CD4-positive, alpha-beta T cell treated with Interleukin-15 for 1 hour (primary cell): ENCODE measurements around the gene AMDHD1.
"Not testable (repeated sequence)": the region's sequence is repeated elsewhere in the genome, so short reads cannot be mapped to it uniquely, and the experiment has no call there.

Experiments
- DNase-seq: peaks from one replicate; pipeline ENCODE4 v3.0.0-alpha.2; 2020

AMDHD1 gene

GRCh38 chr12:95966287-95966870 is 23.2 kb downstream of the AMDHD1 start:
- DNase-seq, result no peak

GRCh38 chr12:95967301-95967700 is 24.2 kb downstream of the AMDHD1 start:
- DNase-seq, result no peak

GRCh38 chr12:95969116-95969515 is 26.0 kb downstream of the AMDHD1 start:
- not testable (repeated sequence) for DNase-seq

DNA sequence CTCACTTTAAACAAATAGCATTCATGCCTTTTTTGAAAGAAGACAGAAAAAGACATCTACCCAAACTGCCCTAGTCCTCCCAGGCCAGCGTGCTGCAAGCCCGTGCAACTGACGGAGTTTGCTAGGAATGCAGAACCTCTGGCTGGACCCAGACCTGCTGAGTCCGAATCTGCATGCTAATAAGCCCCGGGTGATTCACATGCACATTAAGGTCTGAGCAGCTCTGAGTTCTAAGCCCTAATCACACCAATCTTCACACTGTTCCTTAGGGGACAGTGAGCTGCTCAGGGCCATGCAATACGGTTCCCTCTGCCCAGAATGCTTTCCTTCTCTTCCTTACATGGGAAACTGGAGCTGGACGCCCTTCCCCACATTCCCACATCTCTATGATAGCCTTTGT is 27.8 kb downstream of the AMDHD1 start:
- no peak for DNase-seq

DNA sequence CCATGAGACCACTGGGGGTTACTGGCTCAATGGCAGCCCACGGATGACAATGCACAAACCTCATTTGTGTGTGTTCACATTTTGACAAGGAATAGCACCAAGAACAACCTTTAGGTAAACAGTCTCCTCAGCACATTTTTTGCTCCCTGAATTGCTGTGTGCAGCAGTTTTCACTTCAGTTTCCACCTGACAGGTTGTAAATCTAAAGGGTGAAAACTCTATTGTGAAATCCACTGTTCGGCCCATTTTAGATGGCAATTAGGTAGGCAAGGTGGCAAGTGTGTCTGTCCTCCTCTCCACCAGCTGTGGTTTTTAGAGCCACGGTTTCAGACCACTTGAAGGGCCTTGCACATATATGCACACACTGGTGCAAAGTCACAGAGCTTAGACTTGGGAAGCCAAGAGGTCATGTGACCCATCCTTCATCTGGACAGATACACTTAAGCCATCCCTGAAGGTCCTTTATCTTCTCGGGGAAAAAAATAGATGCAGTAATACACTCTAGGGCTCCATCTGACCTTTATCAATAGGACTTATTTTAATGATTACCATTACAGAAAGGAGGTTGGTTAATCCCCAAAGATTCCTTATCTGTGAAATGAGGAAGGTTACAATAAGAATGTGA is 29.8 kb downstream of the AMDHD1 start:
- no peak for DNase-seq

GRCh38 chr12:95974358-95974757 is 31.2 kb downstream of the AMDHD1 start:
- DNase-seq, result no peak

GRCh38 chr12:95975491-95975890 is 32.4 kb downstream of the AMDHD1 start:
- DNase-seq, result no peak

DNA sequence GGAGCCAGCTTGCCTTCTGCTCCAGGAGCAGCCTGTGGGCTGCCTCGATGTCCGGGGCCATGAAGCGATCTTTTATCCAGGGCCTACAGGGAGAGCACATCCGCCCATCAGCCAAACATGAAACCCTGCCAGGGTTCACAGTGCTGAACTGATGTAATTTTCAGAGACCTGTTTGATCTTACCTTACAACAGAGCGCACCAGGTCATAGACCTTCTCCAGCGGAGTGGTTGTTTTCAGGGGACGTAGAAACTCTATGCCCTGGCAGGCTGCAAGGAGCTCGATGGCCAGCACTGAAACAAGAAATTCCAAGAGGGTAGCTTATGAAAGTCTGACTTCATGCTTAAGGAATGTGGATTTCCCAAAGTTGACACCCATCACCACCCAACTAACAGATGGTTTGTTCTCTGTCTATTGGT is 33.3 kb downstream of the AMDHD1 start:
- DNase-seq, result no peak

GRCh38 chr12:95977764-95978305 is 34.7 kb downstream of the AMDHD1 start:
- no peak for DNase-seq

GRCh38 chr12:95978351-95978750 is 35.2 kb downstream of the AMDHD1 start:
- DNase-seq, result no peak

- no peak for DNase-seq
These were observed 35.6 kb downstream of the AMDHD1 start for GRCh38 chr12:95978774-95979173.

DNA sequence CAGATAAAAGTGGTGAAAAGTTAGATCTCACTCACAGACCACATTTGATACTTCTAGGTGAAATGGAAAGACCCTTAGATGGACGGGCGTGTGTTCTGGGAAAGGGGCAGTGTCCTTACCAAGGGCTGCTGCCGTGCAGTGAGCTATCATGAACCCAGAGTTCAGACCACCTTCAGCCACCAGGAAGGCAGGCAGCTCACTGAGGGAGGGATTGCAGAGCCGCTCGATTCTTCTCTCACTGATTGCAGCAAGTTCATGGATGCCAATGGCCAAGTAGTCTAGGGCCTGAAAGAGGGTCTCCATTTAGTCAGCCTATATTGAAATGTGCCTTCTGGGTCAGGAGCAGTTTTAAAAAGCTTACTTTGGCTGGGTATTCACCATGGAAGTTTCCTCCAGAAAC is 37.3 kb downstream of the AMDHD1 start:
- no peak for DNase-seq

GRCh38 chr12:95982602-95983001 is 39.5 kb downstream of the AMDHD1 start:
- no peak for DNase-seq

GRCh38 chr12:95984682-95985081 is 41.6 kb downstream of the AMDHD1 start:
- no peak for DNase-seq

GRCh38 chr12:95986635-95987570 is 43.8 kb downstream of the AMDHD1 start:
- no peak for DNase-seq

DNA sequence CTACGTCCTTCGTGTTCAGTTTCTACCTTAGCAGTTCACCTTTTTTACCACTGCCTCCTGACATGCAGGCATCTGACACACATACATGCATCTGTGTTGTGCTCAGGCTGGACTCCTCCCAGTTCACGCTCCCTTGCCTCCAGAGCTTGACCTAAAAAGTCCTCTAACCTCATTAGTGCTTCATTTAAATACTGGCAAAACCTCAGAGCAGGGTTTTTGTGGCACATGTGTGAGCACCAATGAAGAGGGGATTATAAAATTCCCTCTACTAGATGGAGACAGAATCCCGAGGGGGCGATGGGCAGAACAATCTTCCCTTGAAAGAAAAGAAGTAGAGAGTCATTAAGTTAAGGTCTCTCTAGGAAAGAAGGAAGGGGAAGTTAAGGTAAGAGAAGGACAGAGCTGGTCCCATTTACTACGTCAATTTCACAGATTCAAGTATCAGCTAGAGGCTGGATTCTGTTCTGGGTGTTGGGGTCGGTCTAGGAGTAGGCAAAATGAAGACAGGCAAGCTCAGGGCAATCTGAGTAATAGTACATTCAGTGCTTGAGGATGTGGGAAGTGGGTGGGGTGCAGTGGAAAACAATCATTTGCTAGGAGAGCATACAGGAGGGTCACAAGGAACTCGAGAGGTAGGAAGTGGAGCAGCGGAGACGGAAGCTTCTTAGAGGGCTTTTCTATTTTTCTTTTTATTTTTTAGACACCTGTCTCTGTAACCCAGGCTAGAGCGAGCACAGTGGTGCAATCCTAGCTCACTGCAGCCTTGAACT is 45.6 kb downstream of the AMDHD1 start:
- DNase-seq, result no peak

DNA sequence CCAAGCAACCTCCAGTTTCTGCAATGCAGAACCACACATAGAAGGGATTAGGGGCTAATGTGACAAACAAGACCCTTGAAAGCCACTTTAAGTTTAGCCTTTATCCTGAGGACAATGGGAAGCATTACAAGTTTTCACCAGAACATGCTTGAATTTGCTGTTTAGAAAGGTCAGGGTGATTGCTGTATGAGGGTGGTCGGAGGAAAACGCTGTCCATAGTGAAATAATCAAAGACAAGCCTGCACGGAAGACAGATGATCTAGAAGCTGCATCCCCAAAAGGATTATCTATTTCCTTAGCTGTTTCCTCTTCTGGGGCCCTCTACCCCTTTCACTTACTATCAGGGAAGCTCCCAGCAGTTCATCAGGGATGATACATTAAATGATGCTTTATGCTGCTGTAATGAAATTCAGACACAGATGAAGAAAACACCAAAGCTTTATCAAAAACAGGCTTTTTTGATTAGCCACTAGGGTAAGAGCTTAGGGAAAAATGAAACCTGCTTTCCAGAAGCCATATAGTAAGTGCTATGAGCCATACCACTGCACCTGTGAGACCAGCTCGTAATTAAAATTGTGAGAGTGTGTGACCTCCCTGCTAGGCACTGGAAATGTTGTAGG is 46.5 kb downstream of the AMDHD1 start:
- DNase-seq, result no peak

DNA sequence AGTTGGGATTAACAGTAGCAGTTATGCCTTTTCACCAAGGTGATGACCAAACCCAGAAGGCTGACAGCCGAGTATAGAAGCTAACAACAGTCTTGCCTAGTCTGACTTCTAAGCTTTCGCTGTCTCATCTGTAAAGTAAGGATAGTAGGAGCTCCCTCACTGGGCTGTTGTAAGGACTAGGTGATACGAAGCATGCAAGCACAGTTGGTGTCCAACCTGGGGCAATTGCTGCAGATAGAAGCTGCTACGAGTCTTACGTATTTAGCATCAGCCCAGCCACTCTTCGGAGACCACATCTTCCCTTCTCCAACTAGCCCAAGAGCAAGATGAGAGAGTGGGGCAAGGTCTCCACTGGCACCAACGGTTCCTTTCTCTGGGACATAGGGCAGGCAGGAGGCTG is 47.0 kb downstream of the AMDHD1 start:
- no peak for DNase-seq

DNA sequence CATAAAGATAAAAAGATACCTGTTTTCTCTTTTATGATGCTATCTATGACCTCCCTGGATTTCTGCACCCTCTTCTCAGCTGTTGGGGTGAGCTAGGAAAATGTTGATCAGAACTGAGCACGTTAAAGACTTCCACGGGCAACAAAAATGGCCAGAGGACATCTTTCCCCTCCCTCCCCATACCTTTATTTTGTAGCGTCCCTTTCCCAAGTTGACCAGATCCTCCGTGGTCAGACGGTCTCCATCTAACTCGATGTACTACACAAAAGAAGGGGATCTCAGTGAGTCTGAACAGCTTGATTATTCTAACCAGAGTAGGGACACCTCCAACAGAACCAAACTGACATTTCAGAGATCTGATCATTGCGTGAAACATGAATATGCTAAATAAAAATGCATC is 50.8 kb downstream of the AMDHD1 start:
- DNase-seq, result no peak

GRCh38 chr12:95994476-95994875 is 51.3 kb downstream of the AMDHD1 start:
- DNase-seq, result no peak

GRCh38 chr12:95995238-95996031 is 52.3 kb downstream of the AMDHD1 start:
- no peak for DNase-seq
